ENCODE measurements around the gene GRAMD1C.

The GRAMD1C gene

GRCh38 chr3:113954091-113954685 is 115.6 kb downstream of the GRAMD1C start:
- no peak overlapping the region for H3K9ac ChIP-seq (ENCODE audit: low read length)
- peaks cover 4% of the 10 kb centered on the region; the same call in 1 of the 2 replicates for H3F3A ChIP-seq (ENCODE audit: insufficient read depth)
- H3K4me3 ChIP-seq (ENCODE audit: insufficient read depth, low read length, poor library complexity, severe bottlenecking) = no peak overlapping the region
- H3K9me3 ChIP-seq (ENCODE audit: insufficient read depth, low read length) = no peaks in the 10 kb centered on the region
- no peaks in the 10 kb centered on the region; the same call in 1 of the 2 replicates for H3K79me2 ChIP-seq (ENCODE audit: insufficient read depth, low read length)
- H4K20me1 ChIP-seq (ENCODE audit: low read depth, low read length) = no peaks in the 10 kb centered on the region
- no peaks in the 10 kb centered on the region for H3K9me2 ChIP-seq (replicated peaks; ENCODE audit: insufficient read depth, low read length)
- H3K27me3 ChIP-seq (ENCODE audit: low read length) = no peaks in the 10 kb centered on the region
- H3K36me3 ChIP-seq (ENCODE audit: low read length) = peaks cover 3% of the 10 kb centered on the region; the same call in 1 of the 2 replicates
- H3K27ac ChIP-seq (ENCODE audit: low read depth, low read length) = no peak overlapping the region
- no peak overlapping the region for H3K4me2 ChIP-seq (ENCODE audit: low read depth, low read length, poor library complexity, severe bottlenecking)
- no peak overlapping the region for H2AFZ ChIP-seq (ENCODE audit: low read depth, low read length, severe bottlenecking)
- no peak for TF ChIP-seq CTCF (IDR thresholded peaks at IDR 0.05; ENCODE audit: insufficient read depth, low read length, poor library complexity, severe bottlenecking)
- no peak for TF ChIP-seq EZH2phosphoT487 (conservative IDR thresholded peaks at IDR 0.05; ENCODE audit: low read length)

GRCh38 chr3:113963879-113964278 is 125.3 kb downstream of the GRAMD1C start:
- H3F3A ChIP-seq (ENCODE audit: insufficient read depth) = no peaks in the 10 kb centered on the region
- TF ChIP-seq CTCF (IDR thresholded peaks at IDR 0.05; ENCODE audit: insufficient read depth, low read length, poor library complexity, severe bottlenecking) (no peak), EZH2phosphoT487 (conservative IDR thresholded peaks at IDR 0.05; ENCODE audit: low read length) (no peak)
- peaks cover 2% of the 10 kb centered on the region; the same call in 1 of the 2 replicates for H3K36me3 ChIP-seq (ENCODE audit: low read length)
- H3K79me2 ChIP-seq (ENCODE audit: insufficient read depth, low read length) = no peaks in the 10 kb centered on the region
- H4K20me1 ChIP-seq (ENCODE audit: low read depth, low read length) = no peaks in the 10 kb centered on the region
- H3K4me2 ChIP-seq (ENCODE audit: low read depth, low read length, poor library complexity, severe bottlenecking) = no peak overlapping the region
- H3K9me3 ChIP-seq (ENCODE audit: insufficient read depth, low read length) = no peaks in the 10 kb centered on the region
- H3K9me2 ChIP-seq (replicated peaks; ENCODE audit: insufficient read depth, low read length) = no peaks in the 10 kb centered on the region
- H3K9ac ChIP-seq (ENCODE audit: low read length) = no peak overlapping the region
- no peak overlapping the region for H3K27ac ChIP-seq (ENCODE audit: low read depth, low read length)
- no peak overlapping the region for H3K4me3 ChIP-seq (ENCODE audit: insufficient read depth, low read length, poor library complexity, severe bottlenecking)
- H2AFZ ChIP-seq (ENCODE audit: low read depth, low read length, severe bottlenecking) = no peak overlapping the region
- no peaks in the 10 kb centered on the region for H3K27me3 ChIP-seq (ENCODE audit: low read length)

GRCh38 chr3:113966172-113966571 is 127.6 kb downstream of the GRAMD1C start:
- no peak overlapping the region for H3K9ac ChIP-seq (ENCODE audit: low read length)
- no peak overlapping the region for H2AFZ ChIP-seq (ENCODE audit: low read depth, low read length, severe bottlenecking)
- H3K4me2 ChIP-seq (ENCODE audit: low read depth, low read length, poor library complexity, severe bottlenecking) = no peak overlapping the region
- no peaks in the 10 kb centered on the region for H3F3A ChIP-seq (ENCODE audit: insufficient read depth)
- no peaks in the 10 kb centered on the region for H4K20me1 ChIP-seq (ENCODE audit: low read depth, low read length)
- no peak overlapping the region for H3K27ac ChIP-seq (ENCODE audit: low read depth, low read length)
- no peak overlapping the region for H3K4me3 ChIP-seq (ENCODE audit: insufficient read depth, low read length, poor library complexity, severe bottlenecking)
- H3K9me3 ChIP-seq (ENCODE audit: insufficient read depth, low read length) = no peaks in the 10 kb centered on the region
- H3K79me2 ChIP-seq (ENCODE audit: insufficient read depth, low read length) = no peaks in the 10 kb centered on the region
- H3K9me2 ChIP-seq (replicated peaks; ENCODE audit: insufficient read depth, low read length) = no peaks in the 10 kb centered on the region
- H3K36me3 ChIP-seq (ENCODE audit: low read length) = 0 out of 2 replicates have a peak, but pooled peaks cover 2% of the 10 kb centered on the region
- H3K27me3 ChIP-seq (ENCODE audit: low read length) = no peaks in the 10 kb centered on the region
- TF ChIP-seq EZH2phosphoT487 (conservative IDR thresholded peaks at IDR 0.05; ENCODE audit: low read length) (no peak), CTCF (IDR thresholded peaks at IDR 0.05; ENCODE audit: insufficient read depth, low read length, poor library complexity, severe bottlenecking) (no peak)

Data from SU-DHL-6 (cell line).